Measurements from ENCODE around the gene RAB24. TPM values are rescaled to one million over a fixed set of nuclear protein-coding genes. Genes with fewer than 3 reads are reported as not detected.

RAB24 gene
- total RNA-seq, 1 experiment from 2014 or later = 25.1 TPM

- in situ Hi-C loops (cut with HindIII; ENCODE audit: low sequenced_read_pairs) = no loop called here
- peak; percentile 53 for DNase-seq (ENCODE audit: low spot score)
Observed at GRCh38 chr5:177302354-177303110, 987 bp downstream of the RAB24 start.

- in situ Hi-C loops (cut with HindIII; ENCODE audit: low sequenced_read_pairs) = no loop called here
- DNase-seq (ENCODE audit: low spot score) = peak; percentile 81
Observed at GRCh38 chr5:177301503-177302165, 1.9 kb downstream of the RAB24 start.

- in situ Hi-C loops (cut with HindIII; ENCODE audit: low sequenced_read_pairs) = no loop called here
Observed at GRCh38 chr5:177300951-177301350, 2.6 kb downstream of the RAB24 start.

GRCh38 chr5:177300236-177300880 lies 3.2 kb downstream of the RAB24 start:
- in situ Hi-C loops (cut with HindIII; ENCODE audit: low sequenced_read_pairs) = no loop called here
- DNase-seq (ENCODE audit: low spot score) = peak; percentile 23

More at GRCh38 chr5:177300951-177301350, 2.6 kb downstream of the RAB24 start:
- no peak for DNase-seq (ENCODE audit: low spot score)

- DNase-seq (ENCODE audit: low spot score) = no peak
- in situ Hi-C loops (cut with HindIII; ENCODE audit: low sequenced_read_pairs) = no loop called here
Observed at GRCh38 chr5:177299697-177300096, 3.8 kb downstream of the RAB24 start.

GRCh38 chr5:177297922-177298321 lies 5.6 kb downstream of the RAB24 start:
- in situ Hi-C loops (cut with HindIII; ENCODE audit: low sequenced_read_pairs) = no loop called here

DNA sequence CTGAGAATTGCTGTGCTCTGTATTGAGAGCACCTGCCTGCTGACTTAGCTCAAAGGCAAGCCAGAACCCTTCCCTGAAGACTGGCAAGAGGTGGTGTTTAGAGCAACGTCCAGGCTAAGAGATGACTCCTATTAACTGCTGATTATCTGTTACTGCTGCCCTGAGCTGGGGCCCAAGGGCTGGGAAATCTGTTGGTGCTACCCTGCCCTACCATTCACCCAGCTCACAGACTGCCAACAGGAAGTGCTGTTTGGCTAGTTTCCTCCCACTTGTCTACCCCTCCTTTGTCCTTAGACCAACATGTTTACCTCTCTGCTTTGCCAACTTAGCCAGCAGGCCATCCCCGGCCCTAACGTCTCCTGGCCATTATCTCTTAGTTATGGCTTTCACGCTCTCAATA lies 6.9 kb downstream of the RAB24 start:
- DNase-seq (ENCODE audit: low spot score) = peak; percentile 33
- in situ Hi-C loops (cut with HindIII; ENCODE audit: low sequenced_read_pairs) = no loop called here

More at GRCh38 chr5:177297922-177298321, 5.6 kb downstream of the RAB24 start:
- DNase-seq (ENCODE audit: low spot score) = no peak

- in situ Hi-C loops (cut with HindIII; ENCODE audit: low sequenced_read_pairs) = no loop called here
Observed at GRCh38 chr5:177295924-177296323, 7.6 kb downstream of the RAB24 start.

GRCh38 chr5:177294632-177295031 lies 8.9 kb downstream of the RAB24 start:
- DNase-seq (ENCODE audit: low spot score) = no peak
- in situ Hi-C loops (cut with HindIII; ENCODE audit: low sequenced_read_pairs) = no loop called here

More at GRCh38 chr5:177295924-177296323, 7.6 kb downstream of the RAB24 start:
- DNase-seq (ENCODE audit: low spot score) = no peak

DNA sequence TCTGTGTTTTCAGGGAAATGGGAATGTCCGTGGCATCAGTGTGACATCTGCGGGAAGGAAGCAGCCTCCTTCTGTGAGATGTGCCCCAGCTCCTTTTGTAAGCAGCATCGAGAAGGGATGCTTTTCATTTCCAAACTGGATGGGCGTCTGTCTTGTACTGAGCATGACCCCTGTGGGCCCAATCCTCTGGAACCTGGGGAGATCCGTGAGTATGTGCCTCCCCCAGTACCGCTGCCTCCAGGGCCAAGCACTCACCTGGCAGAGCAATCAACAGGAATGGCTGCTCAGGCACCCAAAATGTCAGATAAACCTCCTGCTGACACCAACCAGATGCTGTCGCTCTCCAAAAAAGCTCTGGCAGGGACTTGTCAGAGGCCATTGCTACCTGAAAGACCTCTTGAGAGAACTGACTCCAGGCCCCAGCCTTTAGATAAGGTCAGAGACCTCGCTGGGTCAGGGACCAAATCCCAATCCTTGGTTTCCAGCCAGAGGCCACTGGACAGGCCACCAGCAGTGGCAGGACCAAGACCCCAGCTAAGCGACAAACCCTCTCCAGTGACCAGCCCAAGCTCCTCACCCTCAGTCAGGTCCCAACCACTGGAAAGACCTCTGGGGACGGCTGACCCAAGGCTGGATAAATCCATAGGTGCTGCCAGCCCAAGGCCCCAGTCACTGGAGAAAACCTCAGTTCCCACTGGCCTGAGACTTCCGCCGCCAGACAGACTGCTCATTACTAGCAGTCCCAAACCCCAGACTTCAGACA lies 9.5 kb downstream of the RAB24 start:
- in situ Hi-C loops (cut with HindIII; ENCODE audit: low sequenced_read_pairs) = no loop called here
- no peak for DNase-seq (ENCODE audit: low spot score)

DNA sequence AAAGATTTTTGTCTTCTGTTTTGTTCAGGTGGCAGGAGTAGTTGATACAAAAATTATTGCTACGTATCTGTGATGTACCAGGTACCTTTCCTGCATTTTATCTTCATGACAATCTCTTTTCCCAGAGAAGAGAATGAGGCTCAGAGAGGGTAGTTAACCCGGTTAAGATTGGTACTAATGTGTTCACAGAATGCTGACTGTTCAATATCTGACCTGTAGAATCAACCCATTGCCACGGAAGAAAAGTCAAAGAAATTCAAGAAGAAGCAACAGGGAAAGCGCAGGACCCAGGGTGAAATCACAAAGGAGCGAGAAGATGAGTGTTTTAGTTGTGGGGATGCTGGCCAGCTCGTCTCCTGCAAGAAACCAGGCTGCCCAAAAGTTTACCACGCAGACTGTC lies 11.8 kb downstream of the RAB24 start:
- no peak for DNase-seq (ENCODE audit: low spot score)
- in situ Hi-C loops (cut with HindIII; ENCODE audit: low sequenced_read_pairs) = no loop called here

DNA sequence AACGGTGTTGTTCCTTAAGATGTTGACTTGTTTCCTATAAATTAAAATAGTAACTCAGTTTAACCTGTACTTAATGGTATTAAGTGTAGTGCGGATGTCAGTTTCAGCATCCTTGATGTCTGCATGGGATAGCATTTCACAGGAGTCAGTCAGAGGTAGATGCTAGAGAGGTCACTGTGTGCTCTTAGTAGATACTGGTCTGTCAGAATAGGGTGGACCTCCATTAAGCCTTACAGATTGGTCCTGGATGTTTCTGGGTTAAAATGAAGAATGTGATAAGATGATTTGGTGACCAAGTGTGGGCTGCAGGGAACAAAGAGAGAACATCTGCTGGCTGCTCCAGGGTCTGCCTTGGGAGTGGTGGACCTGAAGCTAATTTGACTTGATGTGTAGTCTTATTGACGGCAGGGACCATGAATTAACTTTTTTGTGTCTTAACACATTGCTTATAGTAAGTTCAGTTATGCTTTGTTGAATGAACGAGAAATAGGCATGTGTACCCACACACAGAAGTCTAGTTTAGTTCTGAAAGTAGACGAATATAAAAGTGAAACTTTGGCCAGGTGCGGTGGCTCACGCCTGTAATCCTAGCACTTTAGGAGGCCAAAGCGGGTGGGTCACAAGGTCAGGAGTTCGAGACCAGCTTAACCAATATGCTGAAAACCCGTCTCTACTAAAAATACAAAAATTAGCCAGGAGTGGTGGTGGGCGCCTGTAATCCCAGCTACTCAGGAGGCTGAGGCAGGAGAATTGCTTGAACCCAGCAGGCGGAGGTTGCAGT lies 12.5 kb downstream of the RAB24 start:
- no peak for DNase-seq (ENCODE audit: low spot score)
- in situ Hi-C loops (cut with HindIII; ENCODE audit: low sequenced_read_pairs) = no loop called here

- no peak for DNase-seq (ENCODE audit: low spot score)
- in situ Hi-C loops (cut with HindIII; ENCODE audit: low sequenced_read_pairs) = no loop called here
Observed at GRCh38 chr5:177288191-177288590, 15.3 kb downstream of the RAB24 start.

DNA sequence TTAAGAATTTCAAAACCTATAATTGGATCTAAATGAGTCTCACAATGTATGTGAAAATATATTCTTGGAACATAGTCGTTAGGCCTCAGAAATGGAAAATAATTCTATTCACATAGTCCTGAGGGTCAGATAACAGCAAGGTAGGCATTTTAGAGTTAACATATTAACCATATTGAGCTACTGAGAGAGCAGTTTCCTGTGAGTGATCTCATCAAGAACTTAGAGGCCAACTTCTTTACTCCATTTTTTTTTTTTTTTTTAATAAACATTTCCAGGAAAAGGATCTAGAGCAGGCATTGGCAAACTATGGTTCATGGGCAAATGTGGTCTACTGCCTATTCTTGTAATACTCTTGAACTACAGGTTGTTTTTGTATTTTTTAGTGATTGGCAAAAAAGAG lies 26.6 kb downstream of the RAB24 start:
- no peak for DNase-seq (ENCODE audit: low spot score)
- in situ Hi-C loops (cut with HindIII; ENCODE audit: low sequenced_read_pairs) = no loop called here

DNA sequence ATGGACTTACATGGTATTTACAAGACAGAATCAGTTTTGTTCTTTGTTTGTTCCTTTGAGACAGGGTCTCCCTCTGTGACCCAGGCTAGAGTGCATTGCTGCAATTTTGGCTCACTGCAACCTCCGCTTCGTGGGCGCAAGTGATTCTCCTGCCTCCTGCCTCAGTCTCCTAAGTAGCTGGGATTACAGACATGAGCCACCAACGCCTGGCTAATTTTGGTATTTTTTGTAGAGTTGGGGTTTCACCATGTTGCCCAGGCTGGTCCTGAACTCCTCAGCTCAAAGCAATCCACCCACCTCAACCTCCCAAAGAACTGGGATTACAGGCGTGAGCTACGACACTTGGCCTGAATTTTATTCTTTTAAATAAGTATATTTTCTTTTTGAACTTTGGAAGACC lies 27.6 kb downstream of the RAB24 start:
- in situ Hi-C loops (cut with HindIII; ENCODE audit: low sequenced_read_pairs) = no loop called here
- no peak for DNase-seq (ENCODE audit: low spot score)

DNA sequence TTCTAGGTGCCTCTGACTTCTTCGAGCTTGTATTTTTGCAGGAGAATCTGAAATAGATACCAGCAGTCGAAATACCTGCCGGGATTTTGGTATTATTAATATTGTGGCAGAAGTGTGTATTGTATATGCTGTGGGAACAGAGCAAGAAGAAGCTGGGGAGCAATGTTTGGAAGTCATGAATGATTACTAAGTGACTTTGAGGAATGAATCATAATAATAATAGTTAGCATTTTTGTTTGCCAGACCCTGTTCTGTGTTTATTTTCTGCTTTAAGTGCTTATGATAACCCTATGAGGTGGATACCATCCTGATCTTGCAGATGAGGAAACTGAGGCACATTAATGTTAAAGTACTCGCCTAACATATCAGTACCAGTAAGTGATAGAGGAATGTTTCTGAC lies 32.4 kb downstream of the RAB24 start:
- in situ Hi-C loops (cut with HindIII; ENCODE audit: low sequenced_read_pairs) = no loop called here
- no peak for DNase-seq (ENCODE audit: low spot score)

DNA sequence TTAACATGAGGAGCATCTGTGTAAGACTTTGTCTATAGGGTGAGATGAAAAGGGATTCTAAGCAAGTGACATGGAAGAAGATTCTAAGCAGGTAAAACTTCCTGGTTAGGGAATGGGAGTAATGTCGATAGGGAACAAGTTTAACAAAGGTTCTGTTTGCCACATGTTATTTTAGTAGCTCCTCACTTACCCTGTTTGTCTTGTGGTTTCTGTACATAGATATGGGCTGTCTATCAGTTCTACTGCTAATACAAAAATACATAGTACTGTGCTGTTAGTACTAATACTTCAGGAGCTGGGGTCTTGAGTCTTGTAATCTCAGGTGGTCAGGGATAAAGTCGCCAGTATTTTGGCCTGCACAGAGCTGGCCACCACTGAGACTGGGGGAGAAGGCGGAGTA lies 32.9 kb downstream of the RAB24 start:
- no peak for DNase-seq (ENCODE audit: low spot score)
- in situ Hi-C loops (cut with HindIII; ENCODE audit: low sequenced_read_pairs) = no loop called here

- DNase-seq (ENCODE audit: low spot score) = no peak
- in situ Hi-C loops (cut with HindIII; ENCODE audit: low sequenced_read_pairs) = no loop called here
Observed at GRCh38 chr5:177269976-177270375, 33.5 kb downstream of the RAB24 start.

All from G401 (cell line).